Measurements from ENCODE around the gene HHATL.
"Not testable (repeated sequence)": the region's sequence is repeated elsewhere in the genome, so short reads cannot be mapped to it uniquely, and the experiment has no call there.

The HHATL gene

DNA sequence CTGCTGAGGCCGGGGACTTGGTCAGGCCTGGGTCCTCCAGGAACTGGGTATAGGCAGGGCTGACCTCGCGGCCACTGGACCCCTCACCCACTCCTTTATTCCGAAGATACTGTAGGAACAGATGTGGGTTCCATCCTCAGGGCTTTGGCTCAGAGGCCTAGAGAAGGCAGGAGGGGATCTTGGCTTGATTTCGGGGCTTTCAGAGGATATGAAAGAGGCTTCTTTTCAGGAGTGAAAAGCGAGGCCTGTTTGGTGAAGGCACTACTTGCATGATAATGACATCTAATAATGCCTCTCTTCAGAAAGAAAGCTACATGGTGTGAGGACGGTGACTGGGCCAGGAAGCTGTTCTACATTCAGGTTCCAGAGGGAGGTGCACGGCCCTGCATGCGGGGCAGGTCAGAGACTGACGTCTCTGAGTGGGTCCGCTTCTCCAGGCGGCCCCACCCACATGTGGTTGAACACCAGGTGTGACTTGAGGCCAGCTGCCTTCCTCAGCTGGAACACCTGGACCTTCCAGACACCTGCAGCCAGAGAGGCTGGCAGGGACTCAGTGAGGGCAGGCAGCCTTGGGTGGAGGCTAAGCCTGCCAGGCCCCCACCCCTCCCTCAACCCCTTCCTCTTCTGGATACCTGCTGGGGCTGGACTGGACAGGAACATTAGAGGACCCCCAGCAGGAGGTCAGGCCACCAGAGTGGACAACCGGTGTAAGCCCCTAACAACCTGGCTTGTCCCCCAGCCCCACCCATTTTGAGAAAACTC lies 31.1 kb upstream of the HHATL start:
- no peak for DNase-seq

DNA sequence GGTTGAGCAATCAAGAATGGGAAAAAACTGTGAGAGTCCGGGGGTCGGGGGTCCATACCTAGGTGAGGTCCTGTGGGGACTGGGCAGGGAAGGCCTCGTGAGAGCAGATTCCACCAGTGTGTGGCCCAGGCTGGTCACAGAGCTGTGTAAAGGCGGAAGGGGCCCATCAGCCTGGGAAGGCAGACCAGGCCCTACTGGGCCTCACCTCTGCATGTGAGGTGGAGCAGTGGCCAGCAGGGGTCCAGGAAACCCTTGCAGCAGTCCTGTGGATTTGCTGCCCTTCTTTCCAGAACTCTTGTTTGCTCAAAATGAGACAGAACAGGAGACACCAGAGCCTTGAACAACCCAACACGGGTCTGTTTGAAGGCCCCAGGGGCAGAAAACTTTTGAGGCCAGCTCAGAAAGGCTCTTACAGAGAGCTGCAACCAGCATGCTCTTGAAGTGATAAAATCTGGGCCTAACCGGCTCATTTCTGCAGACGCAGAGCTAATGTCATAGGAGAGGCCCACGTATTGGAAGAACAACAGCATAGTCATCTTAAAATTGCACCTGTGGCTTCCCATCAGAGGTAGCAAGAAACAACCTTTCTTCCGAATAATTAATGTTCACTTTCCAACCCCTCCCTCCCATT lies 30.3 kb upstream of the HHATL start:
- DNase-seq, result no peak

DNA sequence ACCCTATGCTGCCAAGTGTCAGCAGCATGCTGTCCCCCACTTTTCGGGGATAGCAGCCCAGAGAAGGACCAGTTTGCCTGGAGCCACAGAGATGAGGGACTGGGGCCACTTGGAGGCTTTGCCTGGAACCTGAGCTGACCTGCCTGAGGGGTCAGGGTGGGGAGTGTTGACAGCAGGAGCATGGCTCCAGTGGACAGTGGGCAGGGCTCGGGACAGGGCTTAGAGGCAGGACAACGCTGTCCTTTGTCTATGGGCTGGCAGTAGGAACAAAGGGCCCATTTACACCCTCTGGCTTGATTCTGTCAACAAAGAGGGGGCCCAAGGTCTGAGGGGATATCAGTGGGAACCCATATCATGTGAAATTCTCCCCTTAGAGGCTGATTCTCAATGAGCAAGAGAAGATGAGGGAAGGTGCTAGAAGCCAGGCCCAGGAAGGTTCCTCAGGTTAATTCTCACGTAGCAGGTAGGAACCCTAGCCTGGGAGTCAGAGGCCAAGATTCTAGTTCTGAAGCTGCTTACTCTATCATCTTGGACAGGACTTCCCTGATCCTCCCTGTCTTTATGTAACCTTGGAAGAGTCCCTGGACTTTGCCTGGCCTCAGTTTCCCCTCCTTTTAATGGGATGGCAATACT lies 29.7 kb upstream of the HHATL start:
- DNase-seq, result no peak

DNA sequence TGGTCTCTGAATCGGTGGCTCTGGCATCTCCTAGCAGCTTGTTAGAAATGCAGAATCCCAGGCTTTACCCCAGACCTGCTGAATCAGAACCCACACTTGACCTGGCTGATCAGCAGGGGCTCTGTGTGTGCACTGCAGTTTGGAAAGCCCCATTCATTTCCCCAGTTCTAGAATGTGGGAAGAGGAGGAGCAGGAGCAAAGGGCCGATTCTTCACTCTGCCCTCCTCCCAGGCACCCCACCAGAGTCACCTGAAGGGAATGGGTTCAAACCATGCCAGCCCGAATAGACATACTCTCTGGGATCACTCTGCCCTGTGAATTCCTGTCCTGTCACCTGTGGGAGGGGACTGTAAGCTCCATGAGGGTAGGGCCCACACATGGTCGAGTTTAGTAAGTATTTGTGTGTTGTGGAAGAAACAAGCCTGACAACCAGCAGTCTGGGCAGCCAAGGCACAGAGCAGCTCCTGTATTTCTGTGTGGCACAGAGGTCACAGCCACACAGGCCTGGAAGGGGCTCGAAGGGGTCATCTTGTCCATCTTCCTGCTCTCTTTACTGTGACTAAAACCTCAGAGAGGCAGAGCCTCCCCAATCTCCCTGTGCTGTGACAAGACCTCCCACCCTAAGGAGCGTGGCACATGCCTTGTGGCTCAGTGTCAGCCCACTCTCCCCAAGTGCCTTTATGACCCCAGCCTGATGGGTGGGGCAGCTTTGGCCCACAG lies 29.0 kb upstream of the HHATL start:
- DNase-seq, result no peak

DNA sequence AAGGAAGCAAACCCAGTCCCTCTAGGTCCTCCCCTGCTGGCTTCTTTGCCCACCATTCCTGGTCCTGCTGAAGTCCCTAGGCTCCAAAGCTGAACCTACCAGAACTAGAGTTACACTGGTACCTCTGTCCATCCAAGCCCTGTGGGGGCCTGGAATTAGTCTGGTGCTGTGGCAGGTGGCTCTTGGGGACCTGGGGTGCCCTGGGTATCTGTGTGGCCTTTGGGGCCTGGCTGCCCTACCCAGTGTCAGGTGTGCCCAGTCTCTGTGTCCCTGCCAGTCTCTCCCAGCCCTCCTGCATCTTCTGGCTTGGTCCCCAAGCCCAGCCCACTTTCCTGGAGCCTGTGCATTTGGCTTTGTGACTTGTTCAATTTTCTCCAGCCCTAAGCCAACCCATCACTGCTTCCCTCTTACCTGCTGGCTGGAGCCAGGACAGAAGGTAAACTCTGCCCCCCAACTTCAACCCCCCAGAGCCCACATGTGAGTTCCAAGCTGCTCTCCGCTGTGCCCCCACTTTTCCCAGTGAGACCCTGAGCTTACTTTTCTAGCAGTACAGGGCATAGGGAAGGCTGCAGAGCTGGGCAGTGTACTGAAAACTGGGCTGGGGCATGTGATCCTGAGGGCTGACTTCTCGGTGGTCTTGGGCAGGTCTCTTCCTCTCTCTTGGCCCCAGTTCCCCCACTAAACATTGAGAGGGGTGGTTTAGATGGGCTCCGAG lies 28.3 kb upstream of the HHATL start:
- no peak for DNase-seq

DNA sequence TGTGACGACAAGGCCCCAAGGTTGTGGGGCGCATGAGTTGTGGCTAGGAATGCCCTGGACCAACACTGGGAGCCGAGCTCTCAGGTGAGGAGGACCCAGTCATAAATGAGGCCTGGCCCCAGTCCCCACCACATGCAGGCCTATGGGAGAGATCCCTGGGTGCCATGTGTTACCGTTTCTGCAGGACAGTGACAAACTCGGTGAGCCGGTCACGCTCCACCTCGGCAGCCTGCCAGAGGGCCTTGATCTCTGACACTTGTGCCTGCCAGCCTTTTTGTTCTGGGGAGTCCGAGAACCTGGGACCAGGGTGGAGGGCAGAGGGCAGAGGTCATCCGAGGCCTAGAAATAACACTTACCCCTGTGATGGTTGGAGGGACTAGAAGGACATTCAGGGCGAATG lies 27.7 kb upstream of the HHATL start:
- no peak for DNase-seq

DNA sequence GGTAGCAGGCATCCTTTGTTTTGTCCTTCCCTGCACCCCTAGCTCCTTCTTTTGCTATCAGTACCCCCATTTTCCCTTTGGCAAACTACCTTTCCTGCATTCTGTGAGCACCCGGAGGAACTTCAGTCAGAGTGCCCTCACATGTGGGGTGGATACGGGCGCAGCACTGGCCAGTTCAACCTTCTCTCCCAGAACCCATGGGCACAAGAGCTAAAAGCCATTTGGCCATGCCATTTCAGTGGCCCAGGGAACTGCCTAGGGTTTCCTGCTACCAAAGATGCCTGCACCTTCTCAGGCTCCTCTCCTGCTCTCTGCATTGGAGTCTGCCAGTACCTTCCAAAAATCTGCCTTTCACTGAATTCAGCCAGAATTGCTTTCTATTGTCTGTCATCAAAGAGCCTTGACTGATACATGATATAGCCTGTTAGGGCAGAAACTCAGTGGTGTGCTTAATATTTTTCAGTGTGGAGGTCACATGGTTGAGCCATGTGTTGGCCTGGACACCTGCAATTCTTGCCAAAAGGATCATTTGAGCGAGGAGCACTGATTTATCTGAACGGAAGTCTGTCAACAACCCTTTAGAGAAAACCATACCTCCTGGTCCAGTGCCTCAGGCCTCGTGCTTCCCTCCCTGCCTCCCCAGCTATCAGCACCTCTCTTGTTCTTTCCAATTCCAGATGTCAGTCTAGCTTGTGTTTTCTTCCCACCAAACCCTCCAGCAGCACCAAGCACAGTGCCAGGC lies 27.0 kb upstream of the HHATL start:
- no peak for DNase-seq

DNA sequence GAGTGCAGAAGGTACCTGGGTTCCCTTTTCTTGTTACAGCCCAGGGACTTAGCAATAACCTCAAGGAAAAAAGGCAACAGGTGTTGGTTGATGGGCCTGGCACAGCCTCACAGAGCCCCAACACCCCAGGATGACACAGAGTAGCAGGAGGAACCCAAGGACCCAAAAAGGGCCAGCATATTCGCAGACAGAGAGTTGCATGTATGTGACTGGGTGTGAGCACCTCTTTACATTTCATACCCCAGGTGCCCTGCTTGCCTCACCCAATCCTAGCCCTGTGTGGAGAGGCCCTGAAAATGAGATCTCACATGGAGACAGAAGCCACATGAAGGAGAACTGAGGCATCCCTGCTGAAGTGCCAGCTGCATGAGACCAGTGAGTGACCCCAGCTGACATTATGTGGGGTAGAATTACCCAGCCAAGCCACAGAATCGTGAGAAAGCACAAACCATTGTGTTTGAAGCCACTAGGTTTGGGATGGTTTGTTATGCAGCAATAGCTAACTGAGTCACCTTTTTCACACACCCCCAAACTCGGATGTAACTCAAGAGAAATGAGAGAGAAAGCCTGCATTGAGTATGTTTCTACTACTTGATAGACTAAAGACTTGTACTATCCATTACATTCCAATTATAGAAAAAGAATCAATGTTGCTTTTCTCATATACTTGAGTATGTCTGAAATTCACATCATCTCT lies 26.2 kb upstream of the HHATL start:
- no peak for DNase-seq

DNA sequence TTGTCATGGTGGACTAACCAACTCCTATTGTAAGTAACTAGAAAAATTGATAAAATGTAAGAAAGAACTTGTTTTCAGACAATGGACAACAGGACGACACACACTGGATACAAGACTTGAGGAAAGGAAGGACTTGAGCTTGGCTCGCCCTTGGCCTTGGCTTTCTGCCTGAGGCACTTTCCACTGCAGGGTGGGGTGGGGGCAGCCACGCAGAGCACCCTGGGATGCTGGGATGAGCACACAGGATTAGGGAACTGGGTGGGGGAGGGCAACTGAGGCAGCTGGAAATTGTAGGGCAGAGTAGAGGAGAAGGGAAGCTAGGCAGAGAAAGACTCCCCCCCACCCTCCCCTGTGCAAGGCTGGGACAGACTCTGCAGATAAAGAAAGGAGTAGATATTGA lies 25.5 kb upstream of the HHATL start:
- no peak for DNase-seq

DNA sequence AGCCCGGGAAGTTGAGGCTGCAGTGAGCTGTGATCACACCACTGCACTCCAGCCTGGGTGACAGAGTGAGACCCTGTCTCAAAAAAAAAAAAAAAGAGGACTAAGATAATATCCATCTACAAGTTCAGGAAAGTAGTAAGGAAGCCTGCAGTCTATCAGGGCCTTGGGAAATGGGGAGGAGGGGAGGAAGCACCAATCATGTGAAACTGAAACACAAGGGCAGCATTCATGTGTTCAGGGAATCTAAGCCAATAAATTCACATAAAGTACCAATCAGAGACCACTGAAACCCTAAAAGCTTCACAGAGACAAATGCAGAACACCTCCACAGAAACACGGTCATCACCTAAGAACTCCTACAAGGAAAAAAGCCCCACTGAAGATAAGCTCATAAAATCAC lies 22.9 kb upstream of the HHATL start:
- no peak for DNase-seq

DNA sequence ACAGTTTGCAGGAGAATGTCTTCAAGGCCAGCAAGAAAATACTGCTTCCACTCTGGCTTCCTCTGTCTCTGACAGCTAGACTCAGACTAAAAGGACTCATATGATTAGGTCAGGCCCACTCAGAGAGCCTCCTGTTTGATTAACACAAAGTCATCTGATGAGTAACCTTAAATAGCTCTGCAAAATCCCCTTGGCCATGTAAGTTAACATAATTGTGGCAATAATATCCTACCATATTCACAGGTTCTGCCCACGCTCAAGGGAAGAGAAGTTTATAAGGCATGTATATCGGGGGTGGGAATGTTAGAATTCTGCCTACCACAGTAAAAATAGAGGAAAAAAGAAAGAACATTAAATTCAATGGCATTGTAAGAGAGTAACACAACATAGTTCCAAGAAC lies 20.6 kb upstream of the HHATL start:
- DNase-seq, result no peak

DNA sequence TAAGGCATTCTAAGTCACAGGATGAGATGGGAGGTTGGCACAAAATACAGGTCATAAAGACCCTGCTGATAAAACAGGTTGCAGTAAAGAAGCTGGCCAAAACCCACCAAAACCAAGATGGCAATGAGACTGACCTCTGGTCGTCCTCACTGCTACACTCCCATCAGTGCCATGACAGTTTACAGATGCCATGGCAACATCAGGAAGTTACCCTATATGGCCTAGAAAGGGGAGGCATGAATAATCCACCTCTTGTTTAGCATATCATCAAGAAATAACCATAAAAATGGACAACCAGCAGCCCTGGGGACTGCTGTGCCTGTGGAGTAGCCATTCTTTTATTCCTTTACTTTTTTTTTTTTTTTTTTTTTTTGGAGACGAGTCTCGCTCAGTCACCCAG lies 19.8 kb upstream of the HHATL start:
- not testable (repeated sequence) for DNase-seq

DNA sequence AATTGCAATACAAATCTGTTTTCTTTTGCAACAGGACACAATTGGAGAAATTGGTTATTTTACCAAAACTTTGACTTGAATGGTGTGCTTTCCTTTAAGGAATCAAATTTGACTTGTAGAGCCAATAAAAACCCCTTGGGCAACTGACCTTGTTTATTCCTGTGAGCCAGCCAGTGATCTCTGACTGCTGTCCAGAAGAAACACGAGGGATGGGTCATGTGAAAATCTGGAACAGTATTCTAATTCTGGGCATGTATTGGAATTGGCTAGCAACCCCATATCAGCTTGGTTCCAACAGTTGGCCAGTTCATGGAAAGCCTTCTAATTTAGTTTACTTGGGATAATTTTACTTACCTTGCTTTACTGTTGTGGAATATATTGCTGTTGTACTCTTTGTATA lies 19.1 kb upstream of the HHATL start:
- DNase-seq, result no peak

DNA sequence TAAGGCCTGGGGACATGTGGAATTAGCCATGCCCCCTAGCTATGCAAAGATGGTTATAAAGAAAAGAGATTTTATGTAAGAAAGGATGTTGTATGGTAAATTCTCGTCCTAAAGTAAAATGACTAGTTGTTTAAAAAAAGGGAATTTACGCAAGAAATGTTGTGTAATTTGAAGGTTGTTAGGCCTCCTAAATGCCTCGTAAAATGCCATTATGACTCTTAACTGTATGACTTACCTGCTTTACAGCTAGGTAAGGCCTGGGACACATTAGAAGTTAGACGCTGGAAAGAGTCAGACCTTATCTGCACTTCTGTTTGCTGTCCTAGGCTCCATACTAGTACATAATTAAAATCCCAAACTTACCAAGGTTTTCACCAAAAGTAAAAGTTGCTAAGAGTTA lies 17.5 kb upstream of the HHATL start:
- DNase-seq, result no peak

DNA sequence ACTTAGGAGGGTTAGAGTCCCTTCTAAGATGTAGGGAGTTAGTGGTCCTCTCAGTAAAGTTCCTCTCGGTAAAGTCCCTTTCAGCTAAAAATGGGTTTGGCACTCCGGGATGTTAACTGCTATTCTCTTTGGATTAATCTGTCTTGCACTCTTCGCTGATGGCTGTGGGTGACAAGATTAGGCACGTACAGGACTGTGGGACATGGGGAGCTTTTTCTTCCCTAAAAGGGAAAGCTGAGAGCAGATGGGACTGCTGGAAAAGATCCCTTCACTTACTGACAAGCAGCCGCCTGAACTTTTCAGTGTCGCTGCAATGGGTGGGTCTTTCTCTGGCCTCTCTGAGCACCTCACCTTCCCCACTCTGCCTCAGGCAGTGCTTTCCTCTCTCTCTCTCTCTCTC lies 16.4 kb upstream of the HHATL start:
- DNase-seq, result no peak

DNA sequence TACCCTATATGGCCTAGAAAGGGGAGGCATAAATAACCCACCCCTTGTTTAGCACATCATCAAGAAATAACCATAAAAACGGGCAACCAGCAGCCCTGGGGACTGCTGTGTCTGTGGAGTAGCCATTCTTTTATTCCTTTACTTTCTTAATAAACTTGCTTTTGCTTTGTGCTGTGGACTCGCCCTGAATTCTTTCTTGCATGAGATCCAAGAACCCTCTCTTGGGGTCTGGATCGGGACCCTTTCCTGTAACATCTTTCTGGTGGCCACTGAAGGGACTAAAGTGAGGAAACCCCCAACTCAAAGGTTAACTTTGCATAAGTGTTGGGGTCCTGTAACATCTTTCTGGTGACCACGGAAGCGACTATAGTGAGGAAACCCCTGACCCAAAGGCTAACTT lies 15.7 kb upstream of the HHATL start:
- DNase-seq, result no peak

DNA sequence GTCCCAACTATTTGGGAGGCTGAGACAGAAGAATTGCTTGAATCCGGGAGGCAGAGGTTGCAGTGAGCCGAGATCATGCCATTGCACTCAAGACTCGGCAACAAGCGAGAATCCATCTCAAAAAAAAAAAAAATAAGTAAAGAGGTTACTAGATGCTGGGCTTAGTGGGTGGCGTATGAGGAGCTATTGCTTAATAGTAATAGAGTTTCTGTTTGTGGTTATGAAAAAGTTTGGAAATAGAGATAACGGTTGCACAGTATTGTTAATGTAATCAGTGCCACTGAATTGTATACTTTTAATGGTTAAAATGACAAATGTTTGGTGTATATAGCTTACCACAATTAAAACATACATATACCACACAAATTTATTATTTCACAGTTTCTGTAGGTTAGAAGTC lies 14.7 kb upstream of the HHATL start:
- no peak for DNase-seq

DNA sequence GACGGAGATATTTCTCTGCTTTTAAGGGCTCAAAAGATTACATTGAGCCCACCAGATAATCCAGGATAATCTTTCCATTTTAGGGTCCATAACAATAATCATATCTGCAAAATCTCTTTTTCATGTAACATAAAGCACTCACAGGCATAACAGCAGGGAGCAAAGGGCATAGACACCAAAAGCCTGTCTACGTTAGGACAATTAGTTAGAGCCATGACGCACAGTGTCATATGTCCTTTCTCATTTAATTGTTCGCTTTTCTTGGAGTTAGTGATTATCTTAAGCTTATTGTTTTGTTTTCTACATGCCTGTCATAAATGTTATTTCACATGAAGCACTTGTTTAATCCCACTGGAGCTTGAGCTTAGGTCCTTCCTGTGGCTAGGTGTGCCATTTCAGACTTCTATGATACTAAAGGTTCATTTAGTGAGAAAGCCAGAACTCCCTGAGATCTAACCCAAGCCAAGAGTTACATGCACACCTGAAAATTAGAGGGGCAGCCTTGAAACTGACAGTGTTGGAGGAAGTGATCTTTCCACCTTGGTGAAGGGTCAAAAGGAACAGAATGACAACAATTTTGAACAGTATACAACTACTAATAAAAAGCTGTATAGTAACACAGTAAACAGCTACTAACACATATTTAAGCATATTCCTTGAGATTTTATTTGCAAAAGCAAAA lies 11.7 kb upstream of the HHATL start:
- no peak for DNase-seq

DNA sequence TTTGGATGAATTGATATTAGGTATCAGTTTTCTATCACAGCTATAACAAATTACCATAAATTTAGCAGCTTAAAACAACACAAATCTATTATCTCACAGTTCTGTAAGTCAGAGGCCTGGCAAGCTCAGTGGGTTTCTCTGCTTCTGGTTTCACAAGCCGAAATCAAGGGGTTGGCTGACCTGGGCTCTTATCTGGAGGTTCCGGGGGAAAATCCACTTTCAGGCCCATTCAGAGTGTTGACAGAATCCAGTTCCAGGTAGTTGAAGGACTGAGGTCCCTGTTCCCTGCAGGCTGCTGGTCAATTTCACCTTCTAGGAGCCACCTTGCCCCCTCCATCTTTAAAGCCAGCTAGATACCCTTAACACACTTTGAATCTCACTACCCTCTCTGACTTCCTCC lies 11.1 kb upstream of the HHATL start:
- DNase-seq, result no peak

DNA sequence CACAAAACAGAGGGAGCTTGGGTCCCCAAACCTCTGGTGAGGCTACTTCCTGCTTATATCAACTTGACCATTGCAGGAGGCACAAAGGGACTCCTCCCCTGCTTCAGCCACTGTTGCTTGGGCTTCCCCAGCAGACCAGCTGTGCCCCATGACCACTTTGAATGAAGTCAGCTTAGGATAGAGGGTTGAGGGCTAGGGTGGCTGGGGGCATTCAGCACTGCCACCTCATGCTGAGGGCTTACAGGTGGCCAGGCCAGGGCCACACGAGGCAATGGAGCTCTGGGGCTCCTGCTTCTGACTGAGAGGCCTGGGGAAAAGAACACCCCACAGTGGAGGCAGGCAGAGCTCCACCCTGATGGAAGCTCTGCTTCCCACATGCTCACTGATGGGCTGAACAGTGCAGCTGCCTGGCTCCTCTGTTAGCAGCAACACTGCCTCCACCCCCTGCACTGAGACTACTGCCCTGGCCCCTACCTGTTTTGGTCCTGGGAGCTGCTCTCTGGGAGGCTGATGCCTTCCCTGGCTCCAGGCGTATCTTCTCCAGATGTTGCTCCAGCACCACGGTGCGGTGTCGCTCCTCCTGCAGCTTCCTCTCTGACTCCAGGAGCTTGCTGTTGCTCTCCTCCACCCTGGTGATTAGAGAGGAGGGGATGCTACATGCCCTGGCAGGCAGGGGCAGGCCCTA lies 10.2 kb upstream of the HHATL start:
- no peak for DNase-seq

DNA sequence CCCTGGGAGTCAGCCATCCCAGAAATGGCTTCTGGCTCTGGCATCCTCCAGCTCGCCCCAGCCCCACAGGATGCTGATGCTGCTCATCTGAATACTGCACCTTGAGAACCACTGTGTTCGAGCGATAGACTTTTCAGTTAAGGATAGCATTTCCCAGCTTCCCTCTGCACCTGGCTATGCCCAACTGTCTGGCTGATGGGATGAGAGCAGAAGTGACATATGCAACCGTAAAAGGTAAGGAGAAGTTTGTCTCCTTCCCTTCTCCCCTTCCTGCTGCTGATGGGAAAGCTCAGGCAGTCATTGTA lies 9.7 kb upstream of the HHATL start:
- no peak for DNase-seq
